HepG2 (cell line): Measurements from ENCODE around the gene CYSTM1. TPM values are rescaled to one million over a fixed set of nuclear protein-coding genes. Genes with fewer than 3 reads are reported as not detected.

ENCODE experiments used
- AKAP8 ChIP-seq: sonication (generic); formaldehyde crosslinking; IDR thresholded peaks from 2 replicates; pipeline ENCODE4 v1.5.1; 2020; ENCODE audit warnings: mild to moderate bottlenecking, missing genetic modification reagents
- CCAR2 ChIP-seq: fragments of 200-400 bp; formaldehyde crosslinking; optimal IDR thresholded peaks from 2 replicates; pipeline ENCODE3; 2018; ENCODE audit warnings: low read depth, mild to moderate bottlenecking, low read length, moderate library complexity
- ELF3 ChIP-seq: IDR thresholded peaks from 2 replicates; pipeline ENCODE4 v1.6.1; 2016; ENCODE audit warnings: missing genetic modification reagents, missing compliant biosample characterization
- ESRRA ChIP-seq: sonication (generic); formaldehyde crosslinking; IDR thresholded peaks from 2 replicates; pipeline ENCODE4 v1.5.1; 2020; ENCODE audit warnings: mild to moderate bottlenecking, low read depth, missing genetic modification reagents
- MIER2 ChIP-seq: IDR thresholded peaks from 2 replicates; pipeline ENCODE4 v1.6.1; 2016; ENCODE audit warnings: missing biosample characterization, missing genetic modification reagents
- MIXL1 ChIP-seq: IDR thresholded peaks from 2 replicates; pipeline ENCODE4 v1.6.1; 2016
- NR2F6 ChIP-seq, 2 experiments: IDR thresholded peaks; 2 replicates each; pipeline ENCODE4 v1.6.1; 2016; ENCODE audit warnings: antibody characterized with exemption in 1 of 2, mild to moderate bottlenecking in 1 of 2
- PAF1 ChIP-seq: IDR thresholded peaks from 2 replicates; pipeline ENCODE4 v1.6.1; 2016; ENCODE audit warnings: missing genetic modification reagents, missing compliant biosample characterization
- POLR2AphosphoS5 ChIP-seq: IDR thresholded peaks from 2 replicates; pipeline ENCODE4 v1.6.1; 2012; ENCODE audit warnings: low read depth, low read length
- RBM22 ChIP-seq: fragments of 200-400 bp; formaldehyde crosslinking; optimal IDR thresholded peaks from 2 replicates; pipeline ENCODE3; 2017; ENCODE audit warnings: mild to moderate bottlenecking, low read length, moderate library complexity
- SOX6 ChIP-seq, 2 experiments: fragments of 450-650 bp in 1 of 2; sonication (generic) in 1 of 2; formaldehyde crosslinking in 1 of 2; IDR thresholded peaks; 2 replicates each; pipeline versions ENCODE4 v1.4.0 to v1.6.1; 2017 to 2020; ENCODE audit warnings: antibody characterized with exemption in 1 of 2, mild to moderate bottlenecking in 1 of 2, missing genetic modification reagents in 1 of 2
- TOPORS ChIP-seq: sonication (generic); formaldehyde crosslinking; IDR thresholded peaks from 2 replicates; pipeline ENCODE4 v1.8.0; 2023; ENCODE audit warnings: mild to moderate bottlenecking, missing genetic modification reagents
- YY1 ChIP-seq: IDR thresholded peaks from 2 replicates; pipeline ENCODE4 v1.6.1; 2011; ENCODE audit warnings: low read length, low read depth, moderate library complexity, mild to moderate bottlenecking; ENCODE audit not compliant: insufficient read depth, insufficient replicate concordance
- ZNF33A ChIP-seq: sonication (generic); formaldehyde crosslinking; IDR thresholded peaks from 2 replicates; pipeline ENCODE4 v1.5.1; 2020; ENCODE audit warnings: missing genetic modification reagents, mild to moderate bottlenecking, moderate library complexity, borderline replicate concordance
- ZNF350 ChIP-seq: sonication (generic); formaldehyde crosslinking; IDR thresholded peaks from 2 replicates; pipeline ENCODE4 v1.4.0; 2020; ENCODE audit warnings: mild to moderate bottlenecking, low read depth, missing genetic modification reagents, borderline replicate concordance
- ZNF430 ChIP-seq: sonication (generic); formaldehyde crosslinking; IDR thresholded peaks from 2 replicates; pipeline ENCODE4 v1.9.0; 2021; ENCODE audit warnings: mild to moderate bottlenecking, missing genetic modification reagents
- ZNF629 ChIP-seq: sonication (generic); formaldehyde crosslinking; conservative IDR thresholded peaks from 2 replicates; pipeline ENCODE4 v1.5.0; 2020; ENCODE audit warnings: missing genetic modification reagents
- ZNF839 ChIP-seq: sonication (generic); formaldehyde crosslinking; IDR thresholded peaks from 2 replicates; pipeline ENCODE4 v1.4.0; 2020; ENCODE audit warnings: missing genetic modification reagents, mild to moderate bottlenecking, borderline replicate concordance
- ZNF878 ChIP-seq: sonication (generic); formaldehyde crosslinking; IDR thresholded peaks from 2 replicates; pipeline ENCODE4 v1.8.1; 2023; ENCODE audit warnings: mild to moderate bottlenecking, missing genetic modification reagents, moderate library complexity
- polyA plus RNA-seq, 8 experiments: library from polyadenylated mRNA; depleted of rRNA in 3 of 8; stranded (reverse) in 7 of 8; unstranded in 1 of 8; fragments of >200 nt; fragmentation: Illumina TruSeq in 4 of 8; extraction: Trizol in 4 of 8; gene quantifications; 2 replicates each; pipeline versions ENCODE4 v1.2.1 to v1.2.3, GENCODE V29; 2011 to 2016; ENCODE audit warnings: low read depth in 4 of 8, missing spikeins in 1 of 8, mixed read lengths in 1 of 8; ENCODE audit not compliant: insufficient read depth in 1 of 8
- total RNA-seq, 5 experiments: library from RNA; depleted of rRNA; stranded (reverse); fragments of >200 nt; fragmentation: Illumina TruSeq; extraction: Trizol; gene quantifications; 2 replicates each; pipeline ENCODE4 v1.2.3, GENCODE V29; 2016; ENCODE audit warnings: low read depth in 1 of 5
- TF ChIP-seq, protein P1 (sequence below): sonication (generic); formaldehyde crosslinking; IDR thresholded peaks from 2 replicates; pipeline ENCODE4 v1.8.1; 2023; ENCODE audit warnings: mild to moderate bottlenecking, moderate library complexity, missing genetic modification reagents
- TF ChIP-seq, protein P2 (sequence below): sonication (generic); formaldehyde crosslinking; IDR thresholded peaks from 2 replicates; pipeline ENCODE4 v1.5.0; 2020; ENCODE audit warnings: missing genetic modification reagents, mild to moderate bottlenecking, borderline replicate concordance
- TF ChIP-seq, protein P3 (sequence below): sonication (generic); formaldehyde crosslinking; IDR thresholded peaks from 2 replicates; pipeline ENCODE4 v1.8.0; 2022; ENCODE audit warnings: missing genetic modification reagents, mild to moderate bottlenecking, borderline replicate concordance
- TF ChIP-seq, protein P4 (sequence below): IDR thresholded peaks from 2 replicates; pipeline ENCODE4 v1.6.1; 2016; ENCODE audit warnings: missing compliant biosample characterization, missing genetic modification reagents, borderline replicate concordance
- TF ChIP-seq, protein P5 (sequence below): sonication (generic); formaldehyde crosslinking; IDR thresholded peaks from 2 replicates; pipeline ENCODE4 v1.4.0; 2020; ENCODE audit warnings: missing genetic modification reagents

CYSTM1 gene
- total and polyA plus RNA-seq, 2 of the 13 experiments (the other 11 are each of a cell fraction or from before 2014, with no cell fraction given): 40.0 to 73.4 TPM

DNA sequence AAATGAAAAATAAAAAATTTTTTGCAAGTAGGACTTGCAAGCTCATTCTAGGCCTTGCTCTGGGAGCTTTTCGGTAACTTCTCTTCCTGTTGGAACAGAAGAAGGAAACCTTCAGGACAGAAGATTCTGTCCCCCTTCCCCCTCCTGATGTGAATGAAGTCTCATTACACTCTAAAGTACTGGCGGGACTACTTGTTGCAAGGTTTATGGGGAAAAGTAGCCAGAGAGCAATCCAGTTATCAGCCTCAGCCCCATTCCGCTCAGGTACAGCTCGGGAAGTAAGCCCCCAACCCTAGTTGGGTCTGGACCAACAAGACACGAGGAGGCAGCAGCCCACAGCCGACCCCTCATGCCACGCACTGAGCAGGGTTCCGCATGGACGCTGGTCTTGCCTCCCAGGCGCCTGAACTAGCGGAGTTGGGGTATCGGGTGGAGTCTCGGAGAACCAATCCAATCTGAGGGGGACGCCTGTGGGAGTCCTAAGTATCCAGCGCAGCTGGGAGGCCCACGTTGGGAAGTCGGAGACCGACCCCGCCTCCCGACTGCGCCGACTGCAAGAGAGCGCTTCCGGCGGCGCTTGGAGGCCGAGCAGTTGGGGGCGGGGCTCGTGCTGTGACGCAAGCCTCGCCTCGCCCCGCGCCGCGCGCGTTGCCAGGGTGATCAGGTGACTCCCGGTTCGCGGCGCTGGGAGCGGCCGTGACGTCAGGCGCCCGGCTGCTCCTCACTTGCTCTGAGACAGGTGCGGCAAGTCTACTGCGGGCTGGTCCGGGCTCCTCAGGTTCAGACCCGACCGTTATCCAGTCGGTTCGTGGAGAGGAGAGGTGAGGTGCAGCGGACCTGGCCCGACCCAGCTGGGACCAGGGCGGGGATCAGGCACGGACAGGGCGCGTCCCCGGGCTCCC, at the start of gene CYSTM1 (continued):
- TF ChIP-seq ZNF629 (CRISPR knock-in tag): 0 out of 2 replicates have a peak, but pooled peaks have one; percentile 4
- no peak for TF ChIP-seq YY1
- TF ChIP-seq, protein P1, sequence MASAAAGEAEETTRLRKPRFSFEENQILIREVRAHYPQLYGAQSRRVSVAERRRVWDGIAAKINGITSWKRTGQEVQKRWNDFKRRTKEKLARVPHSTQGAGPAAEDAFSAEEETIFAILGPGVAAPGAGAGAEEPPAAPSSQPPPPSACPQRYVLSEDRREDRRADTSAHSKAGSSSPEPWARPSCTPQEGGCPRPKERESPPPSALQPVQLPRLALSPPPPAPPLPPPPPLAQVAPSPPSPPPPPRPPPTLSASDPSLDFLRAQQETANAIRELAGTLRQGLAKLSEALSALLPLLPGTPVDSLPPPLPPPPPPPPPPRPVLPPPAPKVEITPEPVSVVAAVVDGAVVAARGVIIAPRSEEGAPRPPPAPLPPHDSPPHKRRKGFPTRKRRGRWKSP (CRISPR knock-in tag): peak; percentile 90
- TF ChIP-seq ESRRA (CRISPR knock-in tag): peak; percentile 42; the same call in 1 of the 2 replicates
- TF ChIP-seq, protein P2, sequence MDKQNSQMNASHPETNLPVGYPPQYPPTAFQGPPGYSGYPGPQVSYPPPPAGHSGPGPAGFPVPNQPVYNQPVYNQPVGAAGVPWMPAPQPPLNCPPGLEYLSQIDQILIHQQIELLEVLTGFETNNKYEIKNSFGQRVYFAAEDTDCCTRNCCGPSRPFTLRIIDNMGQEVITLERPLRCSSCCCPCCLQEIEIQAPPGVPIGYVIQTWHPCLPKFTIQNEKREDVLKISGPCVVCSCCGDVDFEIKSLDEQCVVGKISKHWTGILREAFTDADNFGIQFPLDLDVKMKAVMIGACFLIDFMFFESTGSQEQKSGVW (CRISPR knock-in tag): no peak
- peak; percentile 59 for TF ChIP-seq CCAR2
- TF ChIP-seq ZNF33A (CRISPR knock-in tag): no peak
- TF ChIP-seq ZNF878: no peak
- TF ChIP-seq, protein P3, sequence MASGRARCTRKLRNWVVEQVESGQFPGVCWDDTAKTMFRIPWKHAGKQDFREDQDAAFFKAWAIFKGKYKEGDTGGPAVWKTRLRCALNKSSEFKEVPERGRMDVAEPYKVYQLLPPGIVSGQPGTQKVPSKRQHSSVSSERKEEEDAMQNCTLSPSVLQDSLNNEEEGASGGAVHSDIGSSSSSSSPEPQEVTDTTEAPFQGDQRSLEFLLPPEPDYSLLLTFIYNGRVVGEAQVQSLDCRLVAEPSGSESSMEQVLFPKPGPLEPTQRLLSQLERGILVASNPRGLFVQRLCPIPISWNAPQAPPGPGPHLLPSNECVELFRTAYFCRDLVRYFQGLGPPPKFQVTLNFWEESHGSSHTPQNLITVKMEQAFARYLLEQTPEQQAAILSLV: no peak; the same call in none of the 2 replicates
- no peak for TF ChIP-seq MIER2 (CRISPR knock-in tag)
- TF ChIP-seq SOX6 (IDR thresholded peaks at IDR 0.05): no peak
- TF ChIP-seq SOX6 (CRISPR knock-in tag; IDR thresholded peaks at IDR 0.05): peak; percentile 65
- peak; percentile 88 for TF ChIP-seq POLR2AphosphoS5
- 0 out of 2 replicates have a peak, but pooled peaks have one; percentile 46 for TF ChIP-seq AKAP8
- no peak for TF ChIP-seq ZNF430
- TF ChIP-seq ZNF839 (CRISPR knock-in tag): no peak
- TF ChIP-seq, protein P4, sequence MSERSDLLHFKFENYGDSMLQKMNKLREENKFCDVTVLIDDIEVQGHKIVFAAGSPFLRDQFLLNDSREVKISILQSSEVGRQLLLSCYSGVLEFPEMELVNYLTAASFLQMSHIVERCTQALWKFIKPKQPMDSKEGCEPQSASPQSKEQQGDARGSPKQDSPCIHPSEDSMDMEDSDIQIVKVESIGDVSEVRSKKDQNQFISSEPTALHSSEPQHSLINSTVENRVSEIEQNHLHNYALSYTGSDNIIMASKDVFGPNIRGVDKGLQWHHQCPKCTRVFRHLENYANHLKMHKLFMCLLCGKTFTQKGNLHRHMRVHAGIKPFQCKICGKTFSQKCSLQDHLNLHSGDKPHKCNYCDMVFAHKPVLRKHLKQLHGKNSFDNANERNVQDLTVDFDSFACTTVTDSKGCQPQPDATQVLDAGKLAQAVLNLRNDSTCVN (CRISPR knock-in tag): 0 out of 2 replicates have a peak, but pooled peaks have one; percentile 48
- no peak for TF ChIP-seq MIXL1 (CRISPR knock-in tag)
- peak; percentile 91 for TF ChIP-seq RBM22
- peak; percentile 54; the same call in 1 of the 2 replicates for TF ChIP-seq ZNF350
- TF ChIP-seq ELF3 (CRISPR knock-in tag): 0 out of 2 replicates have a peak, but pooled peaks have one; percentile 33
- TF ChIP-seq NR2F6 (IDR thresholded peaks at IDR 0.05): no peak
- peak; percentile 27; the same call in 1 of the 2 replicates for TF ChIP-seq NR2F6 (CRISPR knock-in tag; IDR thresholded peaks at IDR 0.05)
- no peak for TF ChIP-seq PAF1
- no peak for TF ChIP-seq TOPORS
- TF ChIP-seq, protein P5, sequence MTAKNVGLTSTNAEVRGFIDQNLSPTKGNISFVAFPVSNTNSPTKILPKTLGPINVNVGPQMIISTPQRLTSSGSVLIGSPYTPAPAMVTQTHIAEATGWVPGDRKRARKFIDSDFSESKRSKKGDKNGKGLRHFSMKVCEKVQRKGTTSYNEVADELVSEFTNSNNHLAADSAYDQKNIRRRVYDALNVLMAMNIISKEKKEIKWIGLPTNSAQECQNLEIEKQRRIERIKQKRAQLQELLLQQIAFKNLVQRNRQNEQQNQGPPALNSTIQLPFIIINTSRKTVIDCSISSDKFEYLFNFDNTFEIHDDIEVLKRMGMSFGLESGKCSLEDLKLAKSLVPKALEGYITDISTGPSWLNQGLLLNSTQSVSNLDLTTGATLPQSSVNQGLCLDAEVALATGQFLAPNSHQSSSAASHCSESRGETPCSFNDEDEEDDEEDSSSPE: peak; percentile 63; the same call in 1 of the 2 replicates
